Erythroblast (primary cell): Measurements from ENCODE around the gene TBRG4.

ENCODE experiments used
- GATA1 ChIP-seq: IDR thresholded peaks from 2 replicates; pipeline ENCODE4 v1.6.1; 2011; ENCODE audit warnings: low read depth, mild to moderate bottlenecking, control low read depth, low read length, moderate library complexity
- POLR2A ChIP-seq: IDR thresholded peaks from 2 replicates; pipeline ENCODE4 v1.6.1; 2011; ENCODE audit warnings: mild to moderate bottlenecking, low read length

- no peak for TF ChIP-seq POLR2A
- TF ChIP-seq GATA1: no peak
Observed at GRCh38 chr7:45146531-45147379, 35.3 kb upstream of the TBRG4 start.
